Measurements from ENCODE around the gene ANKRD13B.

DNA sequence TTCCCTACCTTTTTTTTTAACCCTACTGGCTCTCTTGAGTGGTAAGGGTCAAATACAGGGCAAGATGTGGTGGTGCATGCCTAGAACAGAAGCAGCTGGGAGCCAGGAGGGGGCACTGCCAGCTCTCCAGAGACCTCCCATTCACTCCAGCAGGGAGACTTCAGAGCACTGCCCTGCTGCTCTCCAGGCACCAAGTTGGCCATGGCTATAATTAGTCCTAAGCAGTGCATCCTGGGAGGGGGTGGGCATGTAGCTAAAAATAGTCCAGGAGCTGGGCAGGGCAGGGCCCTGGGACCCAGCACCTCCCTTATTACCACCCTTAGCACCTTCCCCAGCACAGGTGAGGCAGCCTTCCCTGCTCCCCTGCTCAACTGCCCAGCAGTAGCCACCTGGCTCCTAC lies 26.3 kb downstream of the ANKRD13B start:
- no peak for TF ChIP-seq CSDC2 (CRISPR knock-in tag; IDR thresholded peaks at IDR 0.05)
- no peak for TF ChIP-seq ZFP3 (CRISPR knock-in tag; IDR thresholded peaks at IDR 0.05)
- TF ChIP-seq ISL1 (CRISPR knock-in tag; IDR thresholded peaks at IDR 0.05) = no peak
- TF ChIP-seq, protein P1, sequence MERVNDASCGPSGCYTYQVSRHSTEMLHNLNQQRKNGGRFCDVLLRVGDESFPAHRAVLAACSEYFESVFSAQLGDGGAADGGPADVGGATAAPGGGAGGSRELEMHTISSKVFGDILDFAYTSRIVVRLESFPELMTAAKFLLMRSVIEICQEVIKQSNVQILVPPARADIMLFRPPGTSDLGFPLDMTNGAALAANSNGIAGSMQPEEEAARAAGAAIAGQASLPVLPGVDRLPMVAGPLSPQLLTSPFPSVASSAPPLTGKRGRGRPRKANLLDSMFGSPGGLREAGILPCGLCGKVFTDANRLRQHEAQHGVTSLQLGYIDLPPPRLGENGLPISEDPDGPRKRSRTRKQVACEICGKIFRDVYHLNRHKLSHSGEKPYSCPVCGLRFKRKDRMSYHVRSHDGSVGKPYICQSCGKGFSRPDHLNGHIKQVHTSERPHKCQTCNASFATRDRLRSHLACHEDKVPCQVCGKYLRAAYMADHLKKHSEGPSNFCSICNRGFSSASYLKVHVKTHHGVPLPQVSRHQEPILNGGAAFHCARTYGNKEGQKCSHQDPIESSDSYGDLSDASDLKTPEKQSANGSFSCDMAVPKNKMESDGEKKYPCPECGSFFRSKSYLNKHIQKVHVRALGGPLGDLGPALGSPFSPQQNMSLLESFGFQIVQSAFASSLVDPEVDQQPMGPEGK (CRISPR knock-in tag; IDR thresholded peaks at IDR 0.05; ENCODE audit: borderline replicate concordance) = no peak
- no peak for TF ChIP-seq ZFP30 (CRISPR knock-in tag; IDR thresholded peaks at IDR 0.05)
- no peak for TF ChIP-seq GLIS3 (CRISPR knock-in tag; IDR thresholded peaks at IDR 0.05)

Measured in SK-N-SH treated with all-trans-retinoic acid at 6 μM for 48 hours (cell line).